Activated T-helper 2 cell treated with anti-CD3 and anti-CD28 coated beads, Interferon-gamma antibody, Interleukin-2, Interleukin-4, amounts not matched to agents 10 μg/mL and 5 μg/mL and 100 μg/mL, durations not matched to agents 14 hours and 24 hours and 36 hours (primary cell): Measurements from ENCODE around the gene SEC61A1. TPM values are rescaled to one million over a fixed set of nuclear protein-coding genes. Genes with fewer than 3 reads are reported as not detected.

Experiments used
- DNase-seq: peaks from one replicate; pipeline ENCODE4 v3.0.0; 2021; ENCODE audit warnings: low spot score
- H3K27ac Mint-ChIP-seq: one replicate; pipeline ENCODE4 v1.8.0; 2021; ENCODE audit warnings: mixed read lengths
- H3K27me3 Mint-ChIP-seq: one replicate; pipeline ENCODE4 v1.8.0; 2021; ENCODE audit warnings: low read depth, mixed read lengths
- H3K36me3 Mint-ChIP-seq: one replicate; pipeline ENCODE4 v1.8.0; 2021; ENCODE audit warnings: low read depth, mixed read lengths
- H3K4me1 Mint-ChIP-seq: one replicate; pipeline ENCODE4 v1.8.0; 2021; ENCODE audit warnings: low read depth, mixed read lengths
- H3K4me3 Mint-ChIP-seq: one replicate; pipeline ENCODE4 v1.8.0; 2021; ENCODE audit warnings: low read depth, mild to moderate bottlenecking, moderate library complexity, mixed read lengths
- H3K9me3 Mint-ChIP-seq: one replicate; pipeline ENCODE4 v1.8.0; 2021; ENCODE audit warnings: mixed read lengths
- intact Hi-C: fragments of 100-400 bp; cut with micrococcal nuclease; formaldehyde crosslinking; loops from one replicate; pipeline ENCODE4 v1.15.1; 2023
- total RNA-seq: library from RNA; stranded (reverse); gene quantifications from 2 replicates; pipeline ENCODE4 v1.2.3, GENCODE V29; 2022

Gene SEC61A1
- total RNA-seq, 1 donor from 2014 or later: 217 TPM

GRCh38 chr3:128040041-128040440, 12.2 kb upstream of the SEC61A1 start:
- intact Hi-C loops: no loop called here
- Mint-ChIP-seq H3K27ac (no peak overlapping the region), H3K36me3 (no peaks in the 10 kb centered on the region), H3K4me3 (no peak overlapping the region), H3K4me1 (no peaks in the 10 kb centered on the region), H3K9me3 (no peaks in the 10 kb centered on the region), H3K27me3 (peaks cover 21% of the 10 kb centered on the region)
- DNase-seq: no peak

GRCh38 chr3:128040660-128041059, 11.6 kb upstream of the SEC61A1 start:
- intact Hi-C loops: no loop called here
- no peaks in the 10 kb centered on the region for H3K4me1 Mint-ChIP-seq

GRCh38 chr3:128041344-128041743, 10.9 kb upstream of the SEC61A1 start:
- intact Hi-C loops: no loop called here
- Mint-ChIP-seq H3K27me3 (peaks cover 23% of the 10 kb centered on the region), H3K9me3 (no peaks in the 10 kb centered on the region), H3K27ac (no peak overlapping the region), H3K36me3 (no peaks in the 10 kb centered on the region), H3K4me3 (no peak overlapping the region), H3K4me1 (no peaks in the 10 kb centered on the region)
- no peak for DNase-seq

More at GRCh38 chr3:128040660-128041059, 11.6 kb upstream of the SEC61A1 start:
- Mint-ChIP-seq H3K36me3 (no peaks in the 10 kb centered on the region), H3K27me3 (peaks cover 21% of the 10 kb centered on the region), H3K9me3 (no peaks in the 10 kb centered on the region), H3K4me3 (no peak overlapping the region), H3K27ac (no peak overlapping the region)
- DNase-seq: no peak

GRCh38 chr3:128050597-128050996, 1.6 kb upstream of the SEC61A1 start:
- Mint-ChIP-seq H3K27me3 (peaks cover 18% of the 10 kb centered on the region), H3K27ac (no peak overlapping the region), H3K4me1 (peaks cover 35% of the 10 kb centered on the region), H3K9me3 (no peaks in the 10 kb centered on the region), H3K36me3 (peaks cover 31% of the 10 kb centered on the region), H3K4me3 (no peak overlapping the region)
- intact Hi-C loops: loop anchor here (5.0 kb wide), 1 partner anchor 378 kb away; the partner anchor contains the start of gene ABTB1
- no peak for DNase-seq

- H3K4me3 Mint-ChIP-seq: peak overlapping the region; percentile 94
- no peaks in the 10 kb centered on the region for H3K9me3 Mint-ChIP-seq
- DNase-seq: no peak
- H3K36me3 Mint-ChIP-seq: peaks cover 39% of the 10 kb centered on the region
- peaks cover 13% of the 10 kb centered on the region for H3K27me3 Mint-ChIP-seq
- peaks cover 37% of the 10 kb centered on the region for H3K4me1 Mint-ChIP-seq
- intact Hi-C loops: loop anchor here (5.0 kb wide), 1 partner anchor 379 kb away; the partner anchor contains the start of gene ABTB1
- peak overlapping the region; percentile 87 for H3K27ac Mint-ChIP-seq
Observed at GRCh38 chr3:128051459-128051836, 789 bp upstream of the SEC61A1 start.

- H3K27ac Mint-ChIP-seq: peak overlapping the region; percentile 99
- intact Hi-C loops: loop anchor here (1.0 to 5.0 kb wide), 4 partner anchors 22 to 454 kb away; partner anchors contain the start of genes ABTB1, MCM2 and RUVBL1
- peaks cover 51% of the 10 kb centered on the region for H3K36me3 Mint-ChIP-seq
- no peaks in the 10 kb centered on the region for H3K9me3 Mint-ChIP-seq
- peak overlapping the region; percentile 99 for H3K4me3 Mint-ChIP-seq
- peaks cover 5% of the 10 kb centered on the region for H3K27me3 Mint-ChIP-seq
- no peak for DNase-seq
- H3K4me1 Mint-ChIP-seq: peaks cover 38% of the 10 kb centered on the region
Observed at GRCh38 chr3:128052595-128053351, 536 bp downstream of the SEC61A1 start.

GRCh38 chr3:128053614-128054013, 1.4 kb downstream of the SEC61A1 start:
- Mint-ChIP-seq H3K9me3 (no peaks in the 10 kb centered on the region), H3K27ac (peak overlapping the region; percentile 62), H3K4me1 (peaks cover 38% of the 10 kb centered on the region), H3K4me3 (peak overlapping the region; percentile 99), H3K27me3 (peaks cover 4% of the 10 kb centered on the region), H3K36me3 (peaks cover 53% of the 10 kb centered on the region)
- no peak for DNase-seq
- intact Hi-C loops: loop anchor here (2.0 to 5.0 kb wide), 3 partner anchors 21 to 381 kb away; partner anchors contain the start of genes ABTB1 and RUVBL1

GRCh38 chr3:128054367-128054766, 2.1 kb downstream of the SEC61A1 start:
- Mint-ChIP-seq H3K27ac (peak overlapping the region; percentile 9), H3K9me3 (no peaks in the 10 kb centered on the region), H3K36me3 (peaks cover 61% of the 10 kb centered on the region), H3K4me3 (peak overlapping the region; percentile 99), H3K27me3 (no peaks in the 10 kb centered on the region), H3K4me1 (peaks cover 38% of the 10 kb centered on the region)
- no peak for DNase-seq
- intact Hi-C loops: loop anchor here (5.0 kb wide), 1 partner anchor 382 kb away; the partner anchor contains the start of gene ABTB1

GRCh38 chr3:128056258-128056657, 4.0 kb downstream of the SEC61A1 start:
- H3K9me3 Mint-ChIP-seq: no peaks in the 10 kb centered on the region
- H3K36me3 Mint-ChIP-seq: peaks cover 79% of the 10 kb centered on the region

GRCh38 chr3:128060473-128061381, 8.5 kb downstream of the SEC61A1 start:
- H3K4me3 Mint-ChIP-seq: no peak overlapping the region
- no peaks in the 10 kb centered on the region for H3K27me3 Mint-ChIP-seq
- DNase-seq: peak; percentile 1
- H3K9me3 Mint-ChIP-seq: no peaks in the 10 kb centered on the region
- intact Hi-C loops: no loop called here
- H3K27ac Mint-ChIP-seq: no peak overlapping the region
- H3K4me1 Mint-ChIP-seq: peaks cover 8% of the 10 kb centered on the region
- peaks cover 86% of the 10 kb centered on the region for H3K36me3 Mint-ChIP-seq

More at GRCh38 chr3:128056258-128056657, 4.0 kb downstream of the SEC61A1 start:
- DNase-seq: no peak
- H3K4me3 Mint-ChIP-seq: no peak overlapping the region
- H3K27me3 Mint-ChIP-seq: no peaks in the 10 kb centered on the region
- H3K27ac Mint-ChIP-seq: no peak overlapping the region
- peaks cover 36% of the 10 kb centered on the region for H3K4me1 Mint-ChIP-seq
- intact Hi-C loops: no loop called here

GRCh38 chr3:128062033-128062745, 10.0 kb downstream of the SEC61A1 start:
- Mint-ChIP-seq H3K27me3 (no peaks in the 10 kb centered on the region), H3K36me3 (peaks cover 86% of the 10 kb centered on the region), H3K4me1 (peaks cover 5% of the 10 kb centered on the region), H3K27ac (no peak overlapping the region), H3K9me3 (no peaks in the 10 kb centered on the region), H3K4me3 (no peak overlapping the region)
- intact Hi-C loops: no loop called here
- DNase-seq: no peak

GRCh38 chr3:128063865-128064264, 11.6 kb downstream of the SEC61A1 start:
- no peak overlapping the region for H3K4me3 Mint-ChIP-seq
- H3K9me3 Mint-ChIP-seq: no peaks in the 10 kb centered on the region
- no peaks in the 10 kb centered on the region for H3K27me3 Mint-ChIP-seq
- DNase-seq: no peak
- intact Hi-C loops: no loop called here
- peaks cover 5% of the 10 kb centered on the region for H3K4me1 Mint-ChIP-seq
- H3K36me3 Mint-ChIP-seq: peaks cover 92% of the 10 kb centered on the region
- H3K27ac Mint-ChIP-seq: no peak overlapping the region
